ENCODE results near the gene CADPS2. TPM values are rescaled to one million over a fixed set of nuclear protein-coding genes. Genes with fewer than 3 reads are reported as not detected.

CADPS2 gene
- polyA plus RNA-seq, 1 experiment, result 0.38 TPM

GRCh38 chr7:122790132-122790531 is 96.1 kb downstream of the CADPS2 start:
- DNase-seq (ENCODE audit: low read depth), result no peak
- POLR2A ChIA-PET, result no interaction called here
- CTCF ChIA-PET, result no interaction called here
- Histone ChIP-seq H3K36me3 (ENCODE audit: control insufficient read depth, insufficient read depth, low read length) (no peaks in the 10 kb centered on the region), H3K27me3 (ENCODE audit: control insufficient read depth, insufficient read depth, low read length) (no peaks in the 10 kb centered on the region), H3K4me3 (ENCODE audit: low read depth, low read length) (no peak overlapping the region)
- no peak for TF ChIP-seq CTCF (IDR thresholded peaks at IDR 0.05; ENCODE audit: insufficient read depth, low read depth, low read length)

GRCh38 chr7:122789156-122789555 is 97.1 kb downstream of the CADPS2 start:
- TF ChIP-seq CTCF (IDR thresholded peaks at IDR 0.05; ENCODE audit: insufficient read depth, low read depth, low read length), result no peak
- Histone ChIP-seq H3K4me3 (ENCODE audit: low read depth, low read length) (no peak overlapping the region), H3K27me3 (ENCODE audit: control insufficient read depth, insufficient read depth, low read length) (no peaks in the 10 kb centered on the region), H3K36me3 (ENCODE audit: control insufficient read depth, insufficient read depth, low read length) (no peaks in the 10 kb centered on the region)
- DNase-seq (ENCODE audit: low read depth), result no peak
- ChIA-PET CTCF (no interaction called here), POLR2A (no interaction called here)

- ChIA-PET CTCF (interaction anchor here (1.0 kb wide), 1 partner anchor 8 kb away, joined by 3 read pairs; no protein-coding TSS in a partner anchor), POLR2A (no interaction called here)
- no peak for TF ChIP-seq CTCF (IDR thresholded peaks at IDR 0.05; ENCODE audit: insufficient read depth, low read depth, low read length)
- H3K4me3 ChIP-seq (ENCODE audit: low read depth, low read length), result no peak overlapping the region
- no peaks in the 10 kb centered on the region for H3K27me3 ChIP-seq (ENCODE audit: control insufficient read depth, insufficient read depth, low read length)
- no peak for DNase-seq (ENCODE audit: low read depth)
- H3K36me3 ChIP-seq (ENCODE audit: control insufficient read depth, insufficient read depth, low read length), result no peaks in the 10 kb centered on the region
Observed at GRCh38 chr7:122770686-122771335, 115.4 kb downstream of the CADPS2 start.

- H3K36me3 ChIP-seq (ENCODE audit: control insufficient read depth, insufficient read depth, low read length), result no peaks in the 10 kb centered on the region
- POLR2A ChIA-PET, result no interaction called here
- H3K4me3 ChIP-seq (ENCODE audit: low read depth, low read length), result no peak overlapping the region
- CTCF ChIA-PET, result interaction anchor here (0.6 kb wide), 1 partner anchor 1023 kb away, joined by 3 read pairs; no protein-coding TSS in a partner anchor
- TF ChIP-seq CTCF (IDR thresholded peaks at IDR 0.05; ENCODE audit: insufficient read depth, low read depth, low read length), result no peak
- H3K27me3 ChIP-seq (ENCODE audit: control insufficient read depth, insufficient read depth, low read length), result no peaks in the 10 kb centered on the region
- no peak for DNase-seq (ENCODE audit: low read depth)
Observed at GRCh38 chr7:122768827-122769226, 117.4 kb downstream of the CADPS2 start.

- DNase-seq (ENCODE audit: low read depth), result no peak
- H3K27me3 ChIP-seq (ENCODE audit: control insufficient read depth, insufficient read depth, low read length), result no peaks in the 10 kb centered on the region
- ChIA-PET CTCF (no interaction called here), POLR2A (no interaction called here)
- no peak overlapping the region for H3K4me3 ChIP-seq (ENCODE audit: low read depth, low read length)
- TF ChIP-seq CTCF (IDR thresholded peaks at IDR 0.05; ENCODE audit: insufficient read depth, low read depth, low read length), result no peak
- H3K36me3 ChIP-seq (ENCODE audit: control insufficient read depth, insufficient read depth, low read length), result no peaks in the 10 kb centered on the region
Observed at GRCh38 chr7:122767339-122767738, 118.9 kb downstream of the CADPS2 start.
